ENCODE data around the gene ARRDC1.
"Not testable (repeated sequence)": the region's sequence is repeated elsewhere in the genome, so short reads cannot be mapped to it uniquely, and the experiment has no call there.

ARRDC1 gene

GRCh38 chr9:137613738-137614523 lies 8.4 kb downstream of the ARRDC1 start:
- DNase-seq: no peak

- DNase-seq: no peak
Observed at GRCh38 chr9:137614631-137615386, 9.3 kb downstream of the ARRDC1 start.

- DNase-seq: no peak
Observed at GRCh38 chr9:137615387-137615871, 9.9 kb downstream of the ARRDC1 start.

DNA sequence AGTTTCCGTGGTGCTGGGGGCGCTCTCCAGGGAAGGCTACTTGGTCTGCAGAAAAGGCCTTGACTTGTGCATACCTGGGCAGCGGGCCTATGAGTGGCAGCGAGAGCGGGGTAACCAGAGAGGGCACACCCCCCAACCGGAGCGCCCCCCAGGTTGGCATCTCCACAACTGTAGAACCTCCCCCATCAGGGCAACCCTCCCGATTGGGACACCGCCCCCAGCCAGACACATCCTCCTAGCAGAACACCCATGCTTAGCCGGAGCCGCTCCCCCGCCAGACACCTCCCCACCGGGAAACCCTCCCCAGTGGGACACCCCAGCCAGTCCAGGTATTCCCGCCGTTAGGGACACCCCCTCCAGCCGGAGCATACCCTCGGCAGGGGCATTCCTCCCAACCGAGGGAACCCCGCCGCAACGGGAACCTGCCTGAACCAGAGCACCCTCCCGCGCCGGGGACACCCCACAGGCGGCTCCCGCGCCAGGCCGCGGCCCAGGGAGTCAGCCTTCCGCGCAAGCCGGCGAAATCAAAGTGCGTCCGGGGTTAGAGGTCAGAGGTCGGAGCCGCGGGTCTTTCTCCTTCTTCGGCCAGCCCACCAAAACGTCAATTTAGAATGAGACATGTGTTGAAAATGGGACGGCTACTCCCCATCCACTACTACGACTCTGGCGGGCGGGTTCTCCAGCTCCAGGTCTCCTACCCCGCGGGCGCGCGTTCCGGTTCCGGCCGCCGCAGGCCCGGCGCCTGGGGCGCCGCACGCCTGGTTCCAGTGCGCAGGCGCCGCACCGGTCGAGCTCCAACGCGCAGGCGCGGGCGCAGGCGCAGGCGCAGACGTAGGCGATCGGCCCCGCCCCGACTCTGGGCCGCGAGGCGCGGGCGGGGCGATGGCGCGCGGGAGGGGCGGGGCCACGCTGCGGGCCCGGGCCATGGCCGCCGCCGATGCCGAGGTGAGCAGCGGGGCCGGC lies 12.9 kb downstream of the ARRDC1 start, which contains the start of gene EHMT1:
Gene EHMT1, plus strand, starts transcription at position 901 of the 963 bp plus-strand sequence. Its CDS starts 24 bp downstream, at position 925.
- DNase-seq: peak; percentile 64

DNA sequence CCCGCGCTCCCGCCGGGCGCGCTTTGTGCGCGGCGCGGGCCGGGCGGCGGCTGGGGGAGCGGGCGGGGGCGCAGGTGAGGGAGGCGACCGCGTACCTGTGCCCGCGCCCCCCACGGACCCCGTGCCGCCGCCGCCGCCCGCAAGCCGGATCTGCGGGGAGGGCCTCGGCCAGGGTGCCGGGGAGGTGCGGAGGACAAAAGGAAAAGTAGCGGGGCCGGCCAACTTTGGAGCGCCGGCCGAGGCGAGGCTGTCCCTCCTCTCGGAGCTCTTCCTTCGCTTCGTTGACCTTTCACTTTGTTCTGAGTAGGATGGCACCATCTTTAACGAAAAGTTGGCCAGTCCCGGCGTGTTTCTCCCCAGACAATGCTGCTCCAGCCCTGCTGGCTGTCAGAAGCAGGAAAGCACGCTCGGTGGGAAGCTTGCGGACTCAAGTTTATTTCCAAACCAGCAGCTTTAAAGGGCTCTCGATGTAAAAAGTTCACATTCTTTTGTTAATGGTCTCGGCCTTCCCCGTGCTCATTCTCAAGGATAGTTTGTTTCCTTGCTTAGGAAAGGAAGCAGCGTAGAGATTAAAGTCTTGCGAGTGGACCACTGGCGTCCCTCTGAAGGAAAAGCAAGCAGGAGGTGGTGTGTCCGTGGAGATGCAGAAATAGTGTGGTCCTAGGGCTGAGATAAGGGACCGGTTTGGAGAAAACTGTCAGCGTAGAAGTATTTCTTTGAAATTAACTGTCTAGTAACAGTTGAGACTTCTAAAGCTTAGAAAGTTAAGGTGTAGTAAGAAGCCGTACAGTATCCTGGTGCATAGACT lies 14.0 kb downstream of the ARRDC1 start:
- DNase-seq: no peak

GRCh38 chr9:137620048-137620405 lies 14.5 kb downstream of the ARRDC1 start:
- DNase-seq: no peak

- no peak for DNase-seq
Observed at GRCh38 chr9:137620581-137620980, 15.1 kb downstream of the ARRDC1 start.

GRCh38 chr9:137621131-137621757 lies 15.8 kb downstream of the ARRDC1 start:
- no peak for DNase-seq

- DNase-seq: not testable (repeated sequence)
Observed at GRCh38 chr9:137622211-137622610, 16.7 kb downstream of the ARRDC1 start.

DNA sequence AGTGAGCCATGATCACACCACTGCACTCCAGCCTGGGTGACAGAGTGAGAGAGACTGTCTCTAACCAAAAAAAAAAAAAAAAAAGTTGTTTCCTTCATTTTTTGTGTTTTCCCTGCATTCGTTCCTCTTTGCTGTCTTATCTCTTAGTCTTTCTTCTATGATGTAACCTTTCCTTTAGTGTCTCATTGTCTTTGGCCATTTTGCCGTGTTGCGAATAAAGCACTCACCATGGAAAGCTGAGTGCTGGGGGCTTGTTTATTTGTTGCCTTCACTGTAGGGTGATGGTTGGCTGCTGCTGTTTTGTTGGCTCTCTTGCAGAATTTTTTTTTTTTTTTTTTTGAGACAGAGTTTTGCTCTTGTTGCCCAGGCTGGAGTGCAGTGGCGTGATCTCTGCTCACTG lies 21.0 kb downstream of the ARRDC1 start:
- DNase-seq: no peak

DNA sequence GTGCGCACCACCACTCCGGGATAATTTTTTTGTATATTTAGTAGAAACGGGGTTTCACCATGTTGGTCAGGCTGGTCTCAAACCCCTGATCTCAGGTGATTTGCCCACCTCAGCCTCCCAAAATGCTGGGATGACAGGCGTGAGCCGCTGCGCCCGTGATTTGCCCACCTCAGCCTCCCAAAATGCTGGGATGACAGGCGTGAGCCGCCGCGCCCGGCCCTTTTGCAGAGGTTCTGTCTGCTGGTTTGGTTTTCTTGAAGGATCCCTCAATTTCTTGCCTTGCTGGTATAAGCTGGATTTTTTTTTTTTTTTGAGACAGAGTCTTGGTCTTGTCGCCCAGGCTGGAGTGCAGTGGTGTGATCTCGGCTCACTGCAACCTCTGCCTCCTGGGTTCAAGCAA lies 21.9 kb downstream of the ARRDC1 start:
- DNase-seq: not testable (repeated sequence)

GRCh38 chr9:137630126-137630525 lies 24.6 kb downstream of the ARRDC1 start:
- no peak for DNase-seq

- DNase-seq: no peak
Observed at GRCh38 chr9:137630679-137631078, 25.2 kb downstream of the ARRDC1 start.

- no peak for DNase-seq
Observed at GRCh38 chr9:137631345-137632229, 26.1 kb downstream of the ARRDC1 start.

- DNase-seq: no peak
Observed at GRCh38 chr9:137632230-137633161, 27.0 kb downstream of the ARRDC1 start.

- no peak for DNase-seq
Observed at GRCh38 chr9:137634016-137634415, 28.5 kb downstream of the ARRDC1 start.

GRCh38 chr9:137638680-137639079 lies 33.2 kb downstream of the ARRDC1 start:
- no peak for DNase-seq

DNA sequence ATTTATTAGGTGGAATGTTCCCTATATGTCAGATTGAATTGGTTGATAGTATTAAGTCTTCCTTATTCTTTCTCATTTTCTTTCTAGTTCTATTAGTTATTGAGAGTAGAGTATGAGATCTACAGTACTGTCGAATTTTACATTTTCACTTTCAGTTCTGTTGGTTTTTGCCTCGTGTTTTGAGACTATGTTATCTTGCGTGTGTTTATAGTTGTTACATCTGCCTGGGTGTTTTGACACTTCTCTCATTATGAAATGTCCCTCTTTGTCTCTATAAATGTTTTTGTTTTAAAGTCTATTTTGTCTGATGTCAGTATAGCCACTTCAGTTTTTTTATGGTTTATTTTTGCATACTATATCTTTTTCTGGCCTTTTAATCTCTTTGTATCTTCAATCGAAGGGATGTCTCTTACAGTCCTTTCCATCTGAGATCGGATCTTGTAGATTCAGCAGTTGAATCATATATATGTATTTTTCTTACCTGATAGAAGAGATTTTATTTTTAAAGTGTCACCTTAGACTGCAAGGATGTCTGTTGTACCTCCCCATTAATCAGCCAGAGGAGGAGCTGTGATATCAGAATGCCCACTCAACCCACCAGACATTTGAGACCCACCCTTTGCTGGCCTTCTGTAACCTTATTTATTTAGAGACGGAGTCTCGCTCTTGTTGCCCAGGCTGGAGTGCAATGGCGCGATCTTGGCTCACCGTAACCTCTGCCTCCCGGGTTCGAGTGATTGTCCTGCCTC lies 34.0 kb downstream of the ARRDC1 start:
- no peak for DNase-seq
